Measurements from ENCODE around the gene TRIM2.

The TRIM2 gene

DNA sequence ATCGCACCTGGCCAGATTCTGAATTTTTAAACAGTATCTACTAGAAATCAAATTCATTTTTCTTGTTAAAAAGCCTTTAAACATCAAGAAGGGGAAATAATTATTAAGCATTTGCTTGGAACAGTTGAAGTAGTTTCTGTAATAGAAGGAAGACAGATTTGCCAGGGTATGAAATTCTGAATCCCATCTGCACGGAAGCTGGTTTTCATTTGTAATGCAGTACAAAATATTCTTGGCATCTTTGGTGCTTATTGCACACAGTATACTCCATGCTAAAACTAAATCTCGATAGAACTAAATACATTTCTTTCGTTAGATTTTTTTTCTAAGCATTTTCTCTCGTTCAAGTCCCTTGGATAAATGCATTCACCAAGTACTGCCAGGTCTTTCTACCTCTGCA, 25.3 kb downstream of the TRIM2 start:
- Histone ChIP-seq H3K27ac (replicated peaks) (no peak overlapping the region), H3K4me3 (replicated peaks; ENCODE audit: insufficient read depth, low read length) (no peak overlapping the region), H3K27me3 (ENCODE audit: insufficient read depth, poor library complexity, severe bottlenecking) (peaks cover 3% of the 10 kb centered on the region)
- DNase-seq (ENCODE audit: low read depth in 1 of 2, low spot score in 1 of 2), result no peak
- TF ChIP-seq, protein P1, sequence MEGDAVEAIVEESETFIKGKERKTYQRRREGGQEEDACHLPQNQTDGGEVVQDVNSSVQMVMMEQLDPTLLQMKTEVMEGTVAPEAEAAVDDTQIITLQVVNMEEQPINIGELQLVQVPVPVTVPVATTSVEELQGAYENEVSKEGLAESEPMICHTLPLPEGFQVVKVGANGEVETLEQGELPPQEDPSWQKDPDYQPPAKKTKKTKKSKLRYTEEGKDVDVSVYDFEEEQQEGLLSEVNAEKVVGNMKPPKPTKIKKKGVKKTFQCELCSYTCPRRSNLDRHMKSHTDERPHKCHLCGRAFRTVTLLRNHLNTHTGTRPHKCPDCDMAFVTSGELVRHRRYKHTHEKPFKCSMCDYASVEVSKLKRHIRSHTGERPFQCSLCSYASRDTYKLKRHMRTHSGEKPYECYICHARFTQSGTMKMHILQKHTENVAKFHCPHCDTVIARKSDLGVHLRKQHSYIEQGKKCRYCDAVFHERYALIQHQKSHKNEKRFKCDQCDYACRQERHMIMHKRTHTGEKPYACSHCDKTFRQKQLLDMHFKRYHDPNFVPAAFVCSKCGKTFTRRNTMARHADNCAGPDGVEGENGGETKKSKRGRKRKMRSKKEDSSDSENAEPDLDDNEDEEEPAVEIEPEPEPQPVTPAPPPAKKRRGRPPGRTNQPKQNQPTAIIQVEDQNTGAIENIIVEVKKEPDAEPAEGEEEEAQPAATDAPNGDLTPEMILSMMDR (IDR thresholded peaks at IDR 0.05; ENCODE audit: insufficient read depth, low read length), result no peak
- TF ChIP-seq, protein P2, sequence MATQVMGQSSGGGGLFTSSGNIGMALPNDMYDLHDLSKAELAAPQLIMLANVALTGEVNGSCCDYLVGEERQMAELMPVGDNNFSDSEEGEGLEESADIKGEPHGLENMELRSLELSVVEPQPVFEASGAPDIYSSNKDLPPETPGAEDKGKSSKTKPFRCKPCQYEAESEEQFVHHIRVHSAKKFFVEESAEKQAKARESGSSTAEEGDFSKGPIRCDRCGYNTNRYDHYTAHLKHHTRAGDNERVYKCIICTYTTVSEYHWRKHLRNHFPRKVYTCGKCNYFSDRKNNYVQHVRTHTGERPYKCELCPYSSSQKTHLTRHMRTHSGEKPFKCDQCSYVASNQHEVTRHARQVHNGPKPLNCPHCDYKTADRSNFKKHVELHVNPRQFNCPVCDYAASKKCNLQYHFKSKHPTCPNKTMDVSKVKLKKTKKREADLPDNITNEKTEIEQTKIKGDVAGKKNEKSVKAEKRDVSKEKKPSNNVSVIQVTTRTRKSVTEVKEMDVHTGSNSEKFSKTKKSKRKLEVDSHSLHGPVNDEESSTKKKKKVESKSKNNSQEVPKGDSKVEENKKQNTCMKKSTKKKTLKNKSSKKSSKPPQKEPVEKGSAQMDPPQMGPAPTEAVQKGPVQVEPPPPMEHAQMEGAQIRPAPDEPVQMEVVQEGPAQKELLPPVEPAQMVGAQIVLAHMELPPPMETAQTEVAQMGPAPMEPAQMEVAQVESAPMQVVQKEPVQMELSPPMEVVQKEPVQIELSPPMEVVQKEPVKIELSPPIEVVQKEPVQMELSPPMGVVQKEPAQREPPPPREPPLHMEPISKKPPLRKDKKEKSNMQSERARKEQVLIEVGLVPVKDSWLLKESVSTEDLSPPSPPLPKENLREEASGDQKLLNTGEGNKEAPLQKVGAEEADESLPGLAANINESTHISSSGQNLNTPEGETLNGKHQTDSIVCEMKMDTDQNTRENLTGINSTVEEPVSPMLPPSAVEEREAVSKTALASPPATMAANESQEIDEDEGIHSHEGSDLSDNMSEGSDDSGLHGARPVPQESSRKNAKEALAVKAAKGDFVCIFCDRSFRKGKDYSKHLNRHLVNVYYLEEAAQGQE (IDR thresholded peaks at IDR 0.05; ENCODE audit: insufficient replicate concordance, low read depth), result no peak
- TF ChIP-seq GABPA (IDR thresholded peaks at IDR 0.05; ENCODE audit: low read depth) (no peak), SPI1 (IDR thresholded peaks at IDR 0.05; ENCODE audit: borderline replicate concordance, low read depth) (no peak), POLR2AphosphoS5 (IDR thresholded peaks at IDR 0.05; ENCODE audit: low read depth) (no peak)

DNA sequence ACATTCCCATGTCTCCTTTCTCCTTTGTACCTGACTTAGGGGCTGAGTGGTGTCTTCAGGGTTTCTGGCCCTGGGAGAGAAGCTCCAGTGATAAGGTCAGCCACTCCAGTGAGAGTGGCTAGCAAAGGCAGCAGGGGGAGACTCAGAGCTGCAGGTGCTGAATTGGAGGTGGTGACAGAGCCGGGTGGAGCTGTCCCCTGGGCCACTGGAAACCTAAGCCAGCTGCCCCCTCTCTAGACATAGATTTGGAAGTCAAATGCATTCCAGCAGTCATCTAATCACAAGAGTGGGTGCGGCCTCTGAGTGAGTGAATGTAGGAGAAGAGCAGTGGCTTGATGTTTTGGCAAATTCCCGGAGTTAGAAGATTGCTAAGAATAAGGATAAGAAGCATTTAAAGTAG, 28.5 kb downstream of the TRIM2 start:
- no peak for DNase-seq (ENCODE audit: low read depth in 1 of 2, low spot score in 1 of 2)
- peaks cover 3% of the 10 kb centered on the region for H3K27me3 ChIP-seq (ENCODE audit: insufficient read depth, poor library complexity, severe bottlenecking)
- TF ChIP-seq, protein P1 (IDR thresholded peaks at IDR 0.05; ENCODE audit: insufficient read depth, low read length), result no peak
- no peak for TF ChIP-seq GABPA (IDR thresholded peaks at IDR 0.05; ENCODE audit: low read depth)
- TF ChIP-seq, protein P2 (IDR thresholded peaks at IDR 0.05; ENCODE audit: insufficient replicate concordance, low read depth), result no peak
- TF ChIP-seq SPI1 (IDR thresholded peaks at IDR 0.05; ENCODE audit: borderline replicate concordance, low read depth), result no peak
- H3K27ac ChIP-seq (replicated peaks), result no peak overlapping the region
- no peak overlapping the region for H3K4me3 ChIP-seq (replicated peaks; ENCODE audit: insufficient read depth, low read length)

DNA sequence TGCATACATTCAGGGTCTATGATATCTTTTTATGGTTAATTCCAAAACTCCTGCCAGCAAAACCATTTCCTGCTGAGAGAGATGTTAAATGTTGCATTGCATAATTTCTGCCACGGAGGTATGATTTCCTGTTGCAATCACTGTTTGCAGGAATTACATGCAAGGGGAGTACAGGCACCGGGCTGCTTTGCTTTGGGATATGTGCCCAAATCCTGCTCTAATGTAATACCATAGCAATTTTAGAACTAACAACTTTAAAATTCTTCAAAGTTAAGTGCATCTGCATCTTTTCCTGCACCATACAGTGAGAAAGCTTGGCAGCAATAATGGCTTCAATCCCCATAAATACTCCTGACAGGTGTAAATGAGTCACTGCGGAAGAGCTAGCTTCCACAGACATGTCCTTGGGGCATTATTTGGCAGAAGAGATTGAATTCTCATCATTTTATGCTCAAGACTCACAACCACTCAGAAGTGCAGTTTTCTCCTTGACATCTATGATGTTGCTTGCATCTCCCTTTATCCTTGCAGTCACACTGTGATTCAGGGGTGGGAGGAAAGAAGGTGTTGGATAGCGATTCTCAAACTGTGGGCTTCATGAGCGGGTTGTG, 29.6 kb downstream of the TRIM2 start:
- no peak for DNase-seq (ENCODE audit: low read depth in 1 of 2, low spot score in 1 of 2)
- Histone ChIP-seq H3K4me3 (replicated peaks; ENCODE audit: insufficient read depth, low read length) (no peak overlapping the region), H3K27me3 (ENCODE audit: insufficient read depth, poor library complexity, severe bottlenecking) (peaks cover 3% of the 10 kb centered on the region), H3K27ac (replicated peaks) (no peak overlapping the region)
- TF ChIP-seq SPI1 (IDR thresholded peaks at IDR 0.05; ENCODE audit: borderline replicate concordance, low read depth), result no peak
- no peak for TF ChIP-seq POLR2AphosphoS5 (IDR thresholded peaks at IDR 0.05; ENCODE audit: low read depth)
- no peak for TF ChIP-seq GABPA (IDR thresholded peaks at IDR 0.05; ENCODE audit: low read depth)
- TF ChIP-seq, protein P1 (IDR thresholded peaks at IDR 0.05; ENCODE audit: insufficient read depth, low read length), result no peak
- TF ChIP-seq, protein P2 (IDR thresholded peaks at IDR 0.05; ENCODE audit: insufficient replicate concordance, low read depth), result no peak

Measured in HL-60 (cell line).